ENCODE measurements around the gene AGBL4.
"Not testable (repeated sequence)": the region's sequence is repeated elsewhere in the genome, so short reads cannot be mapped to it uniquely, and the experiment has no call there.

AGBL4 gene

DNA sequence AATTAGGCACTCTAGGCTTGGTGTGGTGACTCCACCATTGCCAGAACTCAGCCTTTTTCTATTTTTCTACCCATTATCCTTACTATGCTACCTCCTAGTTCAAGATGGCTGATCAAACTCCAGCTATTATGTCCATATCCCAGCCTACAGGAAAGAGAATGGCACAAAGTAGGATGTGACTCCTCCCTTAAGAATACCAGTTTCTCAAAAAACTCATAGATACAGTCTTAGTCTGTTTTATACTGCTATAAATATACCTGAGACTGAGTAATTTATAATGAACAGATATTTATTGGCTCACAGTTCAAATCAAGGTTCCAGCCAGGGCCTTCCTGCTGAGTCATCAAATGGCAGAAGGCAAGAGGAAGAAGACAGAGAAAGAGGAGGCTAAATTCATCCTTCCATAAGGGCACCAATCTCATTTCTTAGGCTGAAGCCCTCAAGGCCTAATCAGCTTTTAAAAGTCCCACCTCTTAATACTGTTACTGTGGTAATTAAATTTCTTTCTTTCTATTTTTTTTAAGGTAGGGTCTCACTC lies 704.3 kb downstream of the AGBL4 start:
- no peak for DNase-seq (ENCODE audit: low read depth in 2 of 3, low spot score in 2 of 3)

GRCh38 chr1:49318218-49318617 lies 705.5 kb downstream of the AGBL4 start:
- no peak for DNase-seq (ENCODE audit: low read depth in 2 of 3, low spot score in 2 of 3)

DNA sequence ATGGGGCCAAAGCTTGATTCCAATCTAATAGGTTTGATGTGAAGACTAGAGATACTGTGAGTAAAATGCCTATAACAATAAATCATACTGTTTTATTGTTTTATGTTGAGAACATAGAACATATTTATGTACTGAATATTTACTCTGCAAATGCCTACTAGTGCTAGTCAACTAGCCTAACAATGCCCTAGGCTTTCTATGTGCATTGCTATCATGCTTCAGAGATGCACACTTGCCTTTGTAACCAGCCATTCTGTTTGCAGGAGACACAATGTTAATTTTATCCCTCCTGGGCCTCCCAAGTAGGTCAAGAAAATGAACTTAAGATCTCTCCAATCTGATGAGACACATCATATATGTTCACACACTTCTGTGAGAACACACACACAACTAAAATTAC lies 716.3 kb downstream of the AGBL4 start:
- no peak for DNase-seq (ENCODE audit: low read depth in 2 of 3, low spot score in 2 of 3)

DNA sequence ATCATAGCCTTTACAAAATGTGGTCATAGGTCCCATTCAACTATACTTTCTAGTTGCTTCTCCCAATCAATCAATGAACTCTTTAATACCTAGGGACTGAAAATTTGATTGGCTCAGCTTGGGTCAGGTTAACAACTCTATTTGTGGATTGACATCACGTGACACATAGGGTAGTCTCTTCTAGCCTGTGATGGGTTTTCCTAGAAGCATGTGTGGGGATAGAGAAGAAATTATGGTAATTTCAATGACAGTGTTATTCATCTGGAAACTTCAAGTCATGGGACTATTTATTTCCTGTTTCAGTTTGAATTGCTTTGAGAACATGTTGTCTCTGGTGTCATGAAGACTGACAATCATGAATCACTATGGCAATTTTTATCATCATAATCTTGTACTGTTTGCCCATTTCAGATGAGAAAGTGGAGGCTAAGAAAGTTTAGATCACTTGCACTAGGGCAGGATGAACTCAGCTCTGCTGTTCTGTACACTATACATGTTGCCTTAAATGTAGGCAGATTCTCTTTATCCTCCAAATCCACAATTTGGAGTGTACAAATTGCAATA lies 717.2 kb downstream of the AGBL4 start:
- no peak for DNase-seq (ENCODE audit: low read depth in 2 of 3, low spot score in 2 of 3)

DNA sequence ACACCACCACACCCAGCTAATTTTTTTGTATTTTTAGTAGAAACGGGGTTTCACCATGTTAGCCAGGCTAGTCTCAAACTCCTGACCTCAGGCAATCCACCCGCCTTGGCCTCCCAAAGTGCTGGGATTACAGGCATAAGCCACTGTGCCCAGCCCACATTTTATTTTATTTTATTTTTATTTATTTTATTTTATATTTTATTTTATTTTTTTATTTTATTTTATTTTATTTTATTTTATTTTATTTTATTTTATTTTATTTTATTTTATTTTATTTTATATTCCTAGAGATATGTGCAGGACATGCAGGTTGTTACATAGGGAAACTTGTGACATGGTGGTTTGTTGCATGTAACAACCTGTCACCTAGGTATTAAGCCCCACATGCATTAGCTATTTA lies 721.4 kb downstream of the AGBL4 start:
- DNase-seq (ENCODE audit: low read depth in 2 of 3, low spot score in 2 of 3) = not testable (repeated sequence)

- no peak for DNase-seq (ENCODE audit: low read depth in 2 of 3, low spot score in 2 of 3)
Observed at GRCh38 chr1:49298304-49298703, 725.5 kb downstream of the AGBL4 start.

GRCh38 chr1:49297783-49298182 lies 726.0 kb downstream of the AGBL4 start:
- DNase-seq (ENCODE audit: low read depth in 2 of 3, low spot score in 2 of 3) = no peak

- no peak for DNase-seq (ENCODE audit: low read depth in 2 of 3, low spot score in 2 of 3)
Observed at GRCh38 chr1:49294539-49294938, 729.2 kb downstream of the AGBL4 start.

DNA sequence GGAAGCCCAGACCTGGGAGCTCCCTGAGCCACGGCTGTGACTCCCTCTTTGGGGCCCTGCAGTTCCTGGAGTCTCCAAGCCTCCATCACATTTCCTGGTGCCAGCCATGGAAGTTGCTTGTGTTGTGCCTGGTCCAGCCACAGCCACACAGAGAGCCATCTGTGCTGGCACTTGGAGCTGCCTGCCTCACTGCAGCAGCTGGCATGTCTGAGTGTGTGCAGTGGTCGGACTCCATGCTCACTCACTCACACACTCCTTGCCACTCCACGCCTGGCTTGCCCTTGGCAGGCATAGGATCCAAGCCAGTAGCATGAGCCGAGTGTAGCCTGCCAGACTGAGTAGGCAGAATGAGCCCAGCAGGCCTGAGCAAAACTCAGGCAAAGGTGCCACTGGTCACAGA lies 730.7 kb downstream of the AGBL4 start:
- DNase-seq (ENCODE audit: low read depth in 2 of 3, low spot score in 2 of 3) = no peak

GRCh38 chr1:49257211-49258049 lies 766.3 kb downstream of the AGBL4 start:
- not testable (repeated sequence) for DNase-seq (ENCODE audit: low read depth in 2 of 3, low spot score in 2 of 3)

DNA sequence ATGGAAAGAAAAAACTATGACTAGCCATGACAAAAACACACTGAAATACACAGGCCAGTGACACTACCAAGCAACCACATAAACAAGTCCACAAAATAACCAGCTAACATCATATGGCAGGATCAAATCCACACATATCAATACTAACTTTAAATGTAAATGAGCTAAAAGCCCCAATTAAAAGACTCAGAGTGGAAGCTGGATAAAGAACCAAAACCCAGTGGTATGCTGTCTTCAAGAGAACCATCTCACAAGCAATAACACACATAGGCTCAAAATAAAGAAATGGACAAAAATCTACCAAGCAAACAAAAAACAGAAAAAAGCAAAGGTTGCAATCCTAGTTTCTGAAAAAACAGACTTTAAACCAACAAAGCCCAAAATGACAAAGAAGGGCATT lies 770.8 kb downstream of the AGBL4 start:
- DNase-seq (ENCODE audit: low read depth in 2 of 3, low spot score in 2 of 3) = no peak

- DNase-seq (ENCODE audit: low read depth in 2 of 3, low spot score in 2 of 3) = no peak
Observed at GRCh38 chr1:49251019-49251784, 772.6 kb downstream of the AGBL4 start.

GRCh38 chr1:49240709-49241221 lies 783.0 kb downstream of the AGBL4 start:
- DNase-seq (ENCODE audit: low read depth in 2 of 3, low spot score in 2 of 3) = no peak

DNA sequence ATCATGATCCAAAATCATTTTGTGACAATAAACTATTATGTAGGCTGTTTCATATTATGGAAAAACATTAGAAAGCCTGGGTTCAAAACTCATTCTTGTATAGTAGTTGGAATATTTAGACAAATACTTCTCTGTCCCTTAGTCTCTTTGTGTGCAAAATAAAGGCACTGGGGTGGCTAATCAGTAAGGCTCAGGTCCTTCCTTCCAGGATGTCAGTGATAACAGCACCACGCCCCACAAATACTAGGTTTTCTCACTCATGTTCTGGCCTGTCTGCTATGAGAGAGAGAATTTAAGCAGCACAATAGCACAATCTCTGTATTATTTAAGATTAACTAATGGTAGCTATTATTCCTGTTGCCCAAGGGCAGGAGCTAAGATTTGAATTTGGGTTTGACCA lies 788.8 kb downstream of the AGBL4 start:
- DNase-seq (ENCODE audit: low read depth in 2 of 3, low spot score in 2 of 3) = no peak

- DNase-seq (ENCODE audit: low read depth in 2 of 3, low spot score in 2 of 3) = no peak
Observed at GRCh38 chr1:49229555-49229954, 794.2 kb downstream of the AGBL4 start.

GRCh38 chr1:49226758-49227157 lies 797.0 kb downstream of the AGBL4 start:
- no peak for DNase-seq (ENCODE audit: low read depth in 2 of 3, low spot score in 2 of 3)

DNA sequence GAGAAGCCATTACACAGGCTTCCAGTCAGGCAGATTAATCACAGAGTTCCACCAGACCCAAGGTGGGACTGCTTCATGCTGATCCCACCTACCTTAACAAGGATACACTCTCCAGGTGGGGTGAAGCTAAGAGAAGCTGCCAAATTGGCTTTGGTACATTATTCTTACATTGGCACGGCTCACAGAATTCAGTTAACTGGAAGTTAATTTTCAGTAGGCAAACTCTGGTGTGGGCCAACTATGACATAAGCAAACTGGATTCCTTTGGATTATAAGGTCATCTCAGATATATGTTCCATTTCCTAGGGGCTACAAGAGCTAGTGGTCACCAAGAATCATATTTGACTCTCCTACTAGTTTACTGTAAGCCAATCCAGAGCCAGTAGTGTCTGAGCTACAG lies 798.3 kb downstream of the AGBL4 start:
- no peak for DNase-seq (ENCODE audit: low read depth in 2 of 3, low spot score in 2 of 3)

GRCh38 chr1:49213301-49213700 lies 810.5 kb downstream of the AGBL4 start:
- DNase-seq (ENCODE audit: low read depth in 2 of 3, low spot score in 2 of 3) = no peak

DNA sequence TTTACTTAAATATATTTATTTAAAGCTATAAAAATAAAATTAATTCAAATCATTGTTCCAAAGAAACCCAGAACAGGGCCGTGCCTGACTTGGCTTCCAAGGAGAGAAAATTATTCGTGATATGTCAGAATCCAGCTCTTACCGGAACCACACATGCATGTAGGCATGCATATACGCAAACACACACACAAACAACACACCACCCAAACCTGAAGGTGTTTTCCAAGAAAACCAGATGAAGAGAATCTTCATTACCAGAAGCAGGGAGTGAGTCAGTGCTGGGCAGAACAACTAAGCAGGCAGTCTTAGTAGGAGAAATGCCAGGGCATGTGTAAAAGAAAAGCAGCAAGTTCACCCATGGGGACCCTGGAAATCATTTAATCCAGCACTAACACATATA lies 815.0 kb downstream of the AGBL4 start:
- DNase-seq (ENCODE audit: low read depth in 2 of 3, low spot score in 2 of 3) = no peak

DNA sequence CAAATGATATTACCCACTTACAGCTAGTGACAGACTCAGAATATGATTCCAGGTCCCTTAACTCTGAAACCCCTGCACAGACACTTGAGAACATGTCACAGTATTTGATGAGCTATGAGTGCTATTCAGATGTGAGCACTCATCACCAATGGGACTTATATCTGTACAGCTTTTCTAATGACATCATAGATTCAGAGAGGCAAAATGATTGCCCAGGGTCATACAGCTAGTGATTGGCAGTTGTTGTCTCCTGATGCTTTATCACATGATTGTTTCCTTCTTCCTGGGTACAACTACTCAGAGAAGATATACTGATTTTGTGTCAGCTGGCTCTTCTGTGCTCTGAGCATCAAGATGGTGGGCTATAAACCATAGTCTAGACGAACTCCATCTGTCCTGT lies 819.0 kb downstream of the AGBL4 start:
- DNase-seq (ENCODE audit: low read depth in 2 of 3, low spot score in 2 of 3) = no peak

DNA sequence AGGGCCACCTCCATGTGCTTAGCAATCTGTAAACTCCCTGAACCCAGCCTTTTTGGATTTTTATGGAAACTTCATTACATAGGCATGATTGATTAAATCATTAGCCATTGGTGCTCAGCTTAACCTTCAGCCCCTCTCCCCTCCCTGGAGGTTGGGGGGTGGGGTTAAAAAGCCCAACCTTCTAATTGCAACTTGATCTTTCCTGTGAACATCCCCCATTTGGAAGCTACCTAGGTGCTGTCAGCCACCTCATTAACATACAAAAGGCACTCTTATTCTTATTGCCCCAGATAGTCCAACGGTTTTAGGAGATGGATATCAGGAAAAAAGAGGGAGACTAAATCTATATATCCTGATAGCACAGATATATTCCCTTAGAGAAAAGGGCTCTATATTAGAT lies 823.0 kb downstream of the AGBL4 start:
- no peak for DNase-seq (ENCODE audit: low read depth in 2 of 3, low spot score in 2 of 3)

DNA sequence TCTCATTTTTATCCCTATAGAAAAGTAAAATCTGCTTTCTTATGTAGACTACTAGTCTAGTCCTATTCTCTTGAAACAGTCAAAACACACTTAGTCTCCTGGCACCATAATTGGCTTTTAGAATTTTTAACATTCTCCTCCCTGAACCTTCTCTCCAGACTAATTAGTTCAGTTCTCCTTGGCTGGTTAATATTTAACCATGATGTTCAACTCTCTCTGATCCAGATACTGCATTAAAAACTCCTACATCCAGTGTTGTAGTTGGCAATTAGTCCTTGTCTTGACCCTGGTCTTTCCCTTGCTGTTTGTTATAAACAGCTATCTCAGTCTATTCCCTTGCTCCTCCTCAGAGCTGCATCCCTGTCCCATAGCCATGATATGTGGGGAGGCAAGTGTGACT lies 824.2 kb downstream of the AGBL4 start:
- DNase-seq (ENCODE audit: low read depth in 2 of 3, low spot score in 2 of 3) = no peak

Measured in activated CD8-positive, alpha-beta memory T cell treated with anti-CD3 and anti-CD28 coated beads for 48 hours (primary cell).